Measurements from ENCODE around the gene C20orf202.

Gene C20orf202

DNA sequence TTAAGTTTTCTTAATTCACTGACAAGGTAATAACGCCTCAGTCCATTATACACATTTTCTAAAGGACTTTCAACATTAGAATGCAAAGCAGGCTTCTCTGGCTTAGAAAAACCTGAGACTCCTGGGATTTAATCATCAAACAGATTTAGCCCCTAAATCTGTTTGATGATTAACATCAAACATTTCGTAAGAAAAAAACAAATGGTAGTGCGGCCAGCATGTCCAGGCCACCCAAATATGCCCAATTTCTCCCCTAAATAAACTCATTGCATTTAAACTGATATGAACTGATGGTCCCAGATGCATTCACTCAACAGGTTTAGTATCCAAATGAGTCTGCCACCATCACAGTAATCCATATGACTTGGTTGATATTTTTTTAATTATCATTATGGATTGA is 24.6 kb upstream of the C20orf202 start:
- Mint-ChIP-seq H3K9me3 (no peaks in the 10 kb centered on the region), H3K36me3 (ENCODE audit: low read depth) (no peaks in the 10 kb centered on the region), H3K27me3 (ENCODE audit: low read depth, poor library complexity) (peaks cover 16% of the 10 kb centered on the region), H3K4me1 (peaks cover 16% of the 10 kb centered on the region), H3K4me3 (no peak overlapping the region), H3K27ac (no peak overlapping the region)
- DNase-seq: no peak
- TF ChIP-seq, protein P1, sequence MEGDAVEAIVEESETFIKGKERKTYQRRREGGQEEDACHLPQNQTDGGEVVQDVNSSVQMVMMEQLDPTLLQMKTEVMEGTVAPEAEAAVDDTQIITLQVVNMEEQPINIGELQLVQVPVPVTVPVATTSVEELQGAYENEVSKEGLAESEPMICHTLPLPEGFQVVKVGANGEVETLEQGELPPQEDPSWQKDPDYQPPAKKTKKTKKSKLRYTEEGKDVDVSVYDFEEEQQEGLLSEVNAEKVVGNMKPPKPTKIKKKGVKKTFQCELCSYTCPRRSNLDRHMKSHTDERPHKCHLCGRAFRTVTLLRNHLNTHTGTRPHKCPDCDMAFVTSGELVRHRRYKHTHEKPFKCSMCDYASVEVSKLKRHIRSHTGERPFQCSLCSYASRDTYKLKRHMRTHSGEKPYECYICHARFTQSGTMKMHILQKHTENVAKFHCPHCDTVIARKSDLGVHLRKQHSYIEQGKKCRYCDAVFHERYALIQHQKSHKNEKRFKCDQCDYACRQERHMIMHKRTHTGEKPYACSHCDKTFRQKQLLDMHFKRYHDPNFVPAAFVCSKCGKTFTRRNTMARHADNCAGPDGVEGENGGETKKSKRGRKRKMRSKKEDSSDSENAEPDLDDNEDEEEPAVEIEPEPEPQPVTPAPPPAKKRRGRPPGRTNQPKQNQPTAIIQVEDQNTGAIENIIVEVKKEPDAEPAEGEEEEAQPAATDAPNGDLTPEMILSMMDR (IDR thresholded peaks at IDR 0.05): no peak

- TF ChIP-seq, protein P1 (IDR thresholded peaks at IDR 0.05): no peak
- H3K27me3 Mint-ChIP-seq (ENCODE audit: low read depth, poor library complexity): peaks cover 29% of the 10 kb centered on the region
Measured at GRCh38 chr20:1180949-1181348, 22.3 kb upstream of the C20orf202 start.

GRCh38 chr20:1182106-1182505 is 21.1 kb upstream of the C20orf202 start:
- TF ChIP-seq, protein P1 (IDR thresholded peaks at IDR 0.05): no peak
- DNase-seq: no peak
- no peak overlapping the region for H3K4me3 Mint-ChIP-seq
- no peak overlapping the region for H3K27ac Mint-ChIP-seq
- no peaks in the 10 kb centered on the region for H3K9me3 Mint-ChIP-seq
- H3K4me1 Mint-ChIP-seq: peaks cover 24% of the 10 kb centered on the region
- H3K27me3 Mint-ChIP-seq (ENCODE audit: low read depth, poor library complexity): peaks cover 29% of the 10 kb centered on the region
- H3K36me3 Mint-ChIP-seq (ENCODE audit: low read depth): no peaks in the 10 kb centered on the region

More at GRCh38 chr20:1180949-1181348, 22.3 kb upstream of the C20orf202 start:
- Mint-ChIP-seq H3K27ac (no peak overlapping the region), H3K4me1 (peaks cover 24% of the 10 kb centered on the region), H3K9me3 (no peaks in the 10 kb centered on the region), H3K36me3 (ENCODE audit: low read depth) (no peaks in the 10 kb centered on the region), H3K4me3 (no peak overlapping the region)
- DNase-seq: no peak

DNA sequence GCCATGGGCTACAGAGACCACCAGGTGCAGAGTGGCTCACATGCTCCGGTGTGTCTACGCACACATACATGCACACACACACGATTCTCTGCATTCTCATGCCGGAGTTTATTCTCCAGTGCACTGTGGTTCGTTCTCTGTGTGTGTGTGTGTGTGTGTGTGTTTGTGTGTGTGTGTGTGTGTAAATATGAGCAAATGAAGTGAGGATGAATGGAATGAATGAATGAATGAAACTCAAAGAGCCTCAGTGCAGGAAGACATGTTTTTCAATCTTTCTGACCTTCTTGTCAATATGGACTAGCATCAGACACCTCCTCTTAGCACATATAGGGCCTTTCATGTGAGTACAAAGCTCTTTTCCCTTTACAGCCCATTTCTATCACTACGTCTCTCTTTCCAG is 20.1 kb upstream of the C20orf202 start:
- H3K27me3 Mint-ChIP-seq (ENCODE audit: low read depth, poor library complexity): peaks cover 29% of the 10 kb centered on the region
- TF ChIP-seq, protein P1 (IDR thresholded peaks at IDR 0.05): no peak
- H3K27ac Mint-ChIP-seq: no peak overlapping the region
- H3K4me1 Mint-ChIP-seq: peaks cover 15% of the 10 kb centered on the region
- DNase-seq: no peak
- H3K9me3 Mint-ChIP-seq: no peaks in the 10 kb centered on the region
- peak overlapping the region; percentile 53 for H3K4me3 Mint-ChIP-seq
- H3K36me3 Mint-ChIP-seq (ENCODE audit: low read depth): no peaks in the 10 kb centered on the region

GRCh38 chr20:1184260-1184637 is 19.0 kb upstream of the C20orf202 start:
- TF ChIP-seq, protein P1 (IDR thresholded peaks at IDR 0.05): no peak
- Mint-ChIP-seq H3K4me1 (peaks cover 12% of the 10 kb centered on the region), H3K4me3 (peak overlapping the region; percentile 86), H3K27ac (no peak overlapping the region), H3K36me3 (ENCODE audit: low read depth) (no peaks in the 10 kb centered on the region), H3K9me3 (no peaks in the 10 kb centered on the region), H3K27me3 (ENCODE audit: low read depth, poor library complexity) (peaks cover 32% of the 10 kb centered on the region)
- no peak for DNase-seq

DNA sequence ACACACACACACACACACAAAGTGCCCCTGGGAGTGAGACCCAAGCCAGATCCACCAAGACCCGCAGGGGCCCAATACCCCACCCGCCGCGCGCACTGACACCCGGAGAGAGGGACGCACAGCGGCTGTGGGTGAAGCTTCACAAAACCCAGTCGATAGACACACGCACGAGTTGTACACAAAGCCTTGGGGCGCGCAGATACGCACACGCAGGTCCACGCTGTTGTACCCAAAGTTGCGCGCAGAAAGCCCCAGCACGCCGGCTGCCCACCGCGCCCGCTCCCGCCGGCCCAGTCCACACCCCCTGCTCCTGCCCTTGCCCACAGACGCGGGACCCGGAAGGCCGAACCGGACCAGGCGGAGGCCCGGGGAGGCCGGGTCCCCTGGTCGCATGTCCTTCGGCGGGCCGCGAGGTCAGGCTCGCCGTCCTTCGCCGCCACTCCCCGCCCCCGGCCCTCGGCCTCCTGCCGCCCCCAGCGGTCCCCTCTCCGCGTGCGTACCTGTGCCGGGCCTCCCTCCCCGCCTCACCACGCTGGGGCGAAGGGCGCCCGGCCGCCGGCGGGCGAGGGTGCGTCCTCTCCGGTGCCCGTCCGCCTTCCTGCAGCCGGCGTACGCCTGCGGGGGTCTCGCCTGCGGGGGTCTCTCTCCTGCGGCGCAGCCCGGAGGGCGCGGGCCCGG is 18.5 kb upstream of the C20orf202 start, which contains the start of gene TMEM74B:
Gene TMEM74B, minus strand, starts transcription at position 344 of the 678 bp plus-strand sequence. CDS start 1,180 bp downstream, outside the sequence.
- Mint-ChIP-seq H3K27ac (no peak within 1 kb of the TSS), H3K9me3 (no peaks in the 10 kb centered on the region), H3K4me3 (peak within 1 kb of the TSS; percentile 86), H3K27me3 (ENCODE audit: low read depth, poor library complexity) (peaks cover 37% of the 10 kb centered on the region), H3K36me3 (ENCODE audit: low read depth) (no peaks in the 10 kb centered on the region), H3K4me1 (peaks cover 17% of the 10 kb centered on the region)
- TF ChIP-seq, protein P1 (IDR thresholded peaks at IDR 0.05): no peak
- no peak for DNase-seq

All from nephron progenitor cell (in vitro differentiated cells).